Ascending aorta (tissue), 2 donors: ENCODE results near the gene TNFRSF11A. TPM values are rescaled to one million over a fixed set of nuclear protein-coding genes. Genes with fewer than 3 reads are reported as not detected.

Source experiments
- DNase-seq, 2 donors: peaks; one replicate each; pipeline ENCODE4 v3.0.0-alpha.2; 2019; ENCODE audit warnings: low spot score in 2 of 2
- H3K27ac ChIP-seq, 2 donors: fragments of 200-600 bp; sonication (generic); one replicate each; pipeline ENCODE4 v1.5.1; 2016 to 2017; ENCODE audit warnings: mild to moderate bottlenecking in 1 of 2
- H3K27me3 ChIP-seq: fragments of 200-600 bp; sonication (generic); one replicate; pipeline ENCODE4 v1.5.1; 2017
- H3K36me3 ChIP-seq, 2 donors: fragments of 200-600 bp; sonication (generic); one replicate each; pipeline ENCODE4 v1.5.1; 2016
- H3K4me1 ChIP-seq, 2 donors: fragments of 200-600 bp; sonication (generic); one replicate each; pipeline ENCODE4 v1.5.1; 2016 to 2017; ENCODE audit warnings: mild to moderate bottlenecking in 1 of 2
- H3K4me3 ChIP-seq, 2 donors: fragments of 200-600 bp; sonication (generic); one replicate each; pipeline ENCODE4 v1.5.1; 2016 to 2017; ENCODE audit warnings: mild to moderate bottlenecking in 1 of 2
- H3K9me3 ChIP-seq, 2 donors: fragments of 200-600 bp; sonication (generic); one replicate each; pipeline ENCODE4 v1.5.1; 2016
- CTCF ChIP-seq, 3 experiments: fragments of 200-600 bp in 2 of 3; fragments of 450-650 bp in 1 of 3; sonication (generic) in 2 of 3; IDR thresholded peaks; one replicate each; pipeline ENCODE4 v1.5.1; 2016 to 2019; ENCODE audit warnings: antibody characterized with exemption in 3 of 3, mild to moderate bottlenecking in 1 of 3, moderate library complexity in 1 of 3
- intact Hi-C: fragments of 100-400 bp; cut with DNase I; formaldehyde crosslinking; loops from one replicate; pipeline ENCODE4 v1.15.1; 2023
- total RNA-seq: library from RNA; depleted of rRNA; stranded (reverse); fragments of >200 nt; gene quantifications from one replicate; pipeline ENCODE4 v1.1.0, GENCODE V29; 2016

Gene TNFRSF11A
- total RNA-seq, 1 donor from 2014 or later, result 2.7 TPM

- Histone ChIP-seq H3K4me3 (no peak overlapping the region), H3K27me3 (no peaks in the 10 kb centered on the region), H3K36me3 (peaks cover 8 to 41% of the 10 kb centered on the region in 2 donors), H3K27ac (no peak overlapping the region), H3K4me1 (peaks cover 0 to 4% of the 10 kb centered on the region in 2 donors), H3K9me3 (no peaks in the 10 kb centered on the region)
- DNase-seq, result no peak
- TF ChIP-seq CTCF (IDR thresholded peaks at IDR 0.05), result no peak
- intact Hi-C loops, result no loop called here
Measured at GRCh38 chr18:62288665-62289008, 36.5 kb upstream of the TNFRSF11A start.

- no peaks in the 10 kb centered on the region for H3K27me3 ChIP-seq
- no peak overlapping the region for H3K4me3 ChIP-seq
- no peaks in the 10 kb centered on the region for H3K9me3 ChIP-seq
- TF ChIP-seq CTCF (IDR thresholded peaks at IDR 0.05), result no peak
- peaks cover 8 to 45% of the 10 kb centered on the region in 2 donors for H3K36me3 ChIP-seq
- DNase-seq, result no peak
- H3K4me1 ChIP-seq, result peaks cover 0 to 4% of the 10 kb centered on the region in 2 donors
- intact Hi-C loops, result no loop called here
- no peak overlapping the region for H3K27ac ChIP-seq
Measured at GRCh38 chr18:62289047-62289446, 36.1 kb upstream of the TNFRSF11A start.

- Histone ChIP-seq H3K36me3 (peaks cover 8 to 43% of the 10 kb centered on the region in 2 donors), H3K4me3 (no peak overlapping the region), H3K9me3 (no peaks in the 10 kb centered on the region), H3K27me3 (no peaks in the 10 kb centered on the region), H3K27ac (no peak overlapping the region), H3K4me1 (no peaks in the 10 kb centered on the region)
- intact Hi-C loops, result no loop called here
- no peak for DNase-seq
- no peak for TF ChIP-seq CTCF (IDR thresholded peaks at IDR 0.05)
Measured at GRCh38 chr18:62294073-62294472, 31.0 kb upstream of the TNFRSF11A start.

GRCh38 chr18:62300359-62300963 lies 24.6 kb upstream of the TNFRSF11A start:
- Histone ChIP-seq H3K27me3 (no peaks in the 10 kb centered on the region), H3K4me3 (no peak overlapping the region), H3K27ac (no peak overlapping the region), H3K9me3 (no peaks in the 10 kb centered on the region), H3K4me1 (no peaks in the 10 kb centered on the region), H3K36me3 (peaks cover 20 to 54% of the 10 kb centered on the region in 2 donors)
- intact Hi-C loops, result no loop called here
- TF ChIP-seq CTCF (IDR thresholded peaks at IDR 0.05), result no peak
- DNase-seq, result no peak

GRCh38 chr18:62301322-62301721 lies 23.8 kb upstream of the TNFRSF11A start:
- Histone ChIP-seq H3K27ac (no peak overlapping the region), H3K4me1 (no peaks in the 10 kb centered on the region), H3K9me3 (no peaks in the 10 kb centered on the region), H3K36me3 (peaks cover 20 to 56% of the 10 kb centered on the region in 2 donors), H3K4me3 (no peak overlapping the region), H3K27me3 (no peaks in the 10 kb centered on the region)
- no peak for TF ChIP-seq CTCF (IDR thresholded peaks at IDR 0.05)
- no peak for DNase-seq
- intact Hi-C loops, result no loop called here

- Histone ChIP-seq H3K4me3 (no peak overlapping the region), H3K36me3 (peaks cover 0 to 17% of the 10 kb centered on the region in 2 donors), H3K4me1 (no peaks in the 10 kb centered on the region), H3K9me3 (no peaks in the 10 kb centered on the region), H3K27me3 (no peaks in the 10 kb centered on the region), H3K27ac (no peak overlapping the region)
- no peak for TF ChIP-seq CTCF (IDR thresholded peaks at IDR 0.05)
- DNase-seq, result no peak
- intact Hi-C loops, result no loop called here
Measured at GRCh38 chr18:62312851-62313250, 12.3 kb upstream of the TNFRSF11A start.
